ENCODE measurements around the gene ABCB4.

- TF ChIP-seq CTCF (IDR thresholded peaks at IDR 0.05): no peak
- TF ChIP-seq POLR2A (IDR thresholded peaks at IDR 0.05): no peak
- no peak for TF ChIP-seq POLR2AphosphoS5 (IDR thresholded peaks at IDR 0.05)
- no peak for TF ChIP-seq EP300 (IDR thresholded peaks at IDR 0.05)
These were observed 38.4 kb upstream of the ABCB4 start for GRCh38 chr7:87513735-87514335.
